Panc1 (cell line): ENCODE results near the gene UNC93B1.

ENCODE experiments used
- CTCF ChIP-seq: fragments of 450-650 bp; IDR thresholded peaks from 2 replicates; pipeline ENCODE4 v1.5.1; 2017; ENCODE audit warnings: mild to moderate bottlenecking
- POLR2AphosphoS5 ChIP-seq: IDR thresholded peaks from 2 replicates; pipeline ENCODE4 v1.6.1; 2012; ENCODE audit warnings: mild to moderate bottlenecking, low read depth, low read length, moderate library complexity
- REST ChIP-seq, 2 experiments: IDR thresholded peaks; 2 replicates each; pipeline ENCODE4 v1.6.1; 2011 to 2012; ENCODE audit warnings: low read depth in 2 of 2, control low read depth in 1 of 2, low read length in 1 of 2, mild to moderate bottlenecking in 1 of 2, moderate library complexity in 1 of 2; ENCODE audit not compliant: insufficient read depth in 1 of 2
- SIN3A ChIP-seq: IDR thresholded peaks from 2 replicates; pipeline ENCODE4 v1.6.1; 2012; ENCODE audit warnings: low read depth, mild to moderate bottlenecking, low read length, moderate library complexity, borderline replicate concordance; ENCODE audit not compliant: insufficient read depth
- TCF7L2 ChIP-seq: IDR thresholded peaks from 2 replicates; pipeline ENCODE4 v1.6.1; 2011; ENCODE audit warnings: mild to moderate bottlenecking, low read depth, low read length, inconsistent platforms

GRCh38 chr11:68043029-68043348, 39.1 kb upstream of the UNC93B1 start:
- no peak for TF ChIP-seq CTCF
- no peak for TF ChIP-seq REST (IDR thresholded peaks at IDR 0.05; ENCODE audit: insufficient read depth in 1 of 2, low read depth in 2 of 2, low read length in 1 of 2)
- TF ChIP-seq SIN3A: no peak
- TF ChIP-seq POLR2AphosphoS5: no peak
- TF ChIP-seq TCF7L2: no peak
